Thoracic aorta (tissue), 2 donors: ENCODE results near the gene TRIM8. TPM values are rescaled to one million over a fixed set of nuclear protein-coding genes. Genes with fewer than 3 reads are reported as not detected.

Experiments
- ATAC-seq: fragments of 150-250 bp; one replicate; pipeline ENCODE4 v1.8.0; 2017; ENCODE audit warnings: low read depth; ENCODE audit not compliant: insufficient number of reproducible peaks, low FRiP score
- DNase-seq: peaks from one replicate; pipeline ENCODE4 v3.0.0-alpha.2; 2020; ENCODE audit warnings: low spot score
- H3K27ac ChIP-seq, 2 donors: fragments of 200-600 bp; sonication (generic); 1 replicate in 1 of 2; 2 replicates in 1 of 2; pipeline ENCODE4 v1.5.1; 2016; ENCODE audit warnings: mild to moderate bottlenecking in 2 of 2, moderate library complexity in 2 of 2
- H3K27me3 ChIP-seq: fragments of 200-600 bp; sonication (generic); replicated peaks from 2 replicates; pipeline ENCODE4 v1.6.0; 2016; ENCODE audit warnings: mild to moderate bottlenecking; ENCODE audit not compliant: insufficient read depth
- H3K36me3 ChIP-seq: fragments of 200-600 bp; sonication (generic); one replicate; pipeline ENCODE4 v1.5.1; 2016
- H3K4me1 ChIP-seq, 2 donors: fragments of 200-600 bp; sonication (generic); 1 replicate in 1 of 2; 2 replicates in 1 of 2; pipeline versions ENCODE4 v1.5.1 to v1.6.0; 2016; ENCODE audit warnings: low read depth in 2 of 2, mild to moderate bottlenecking in 1 of 2; ENCODE audit not compliant: control insufficient read depth in 1 of 2
- H3K4me3 ChIP-seq: fragments of 200-600 bp; sonication (generic); 2 replicates; pipeline ENCODE4 v1.5.1; 2016; ENCODE audit warnings: mild to moderate bottlenecking
- H3K9me3 ChIP-seq: fragments of 200-600 bp; sonication (generic); 2 replicates; pipeline ENCODE4 v1.5.1; 2016
- total RNA-seq, 2 donors: library from RNA; depleted of rRNA; stranded (reverse); fragments of >200 nt; gene quantifications; one replicate each; pipeline versions ENCODE4 v1.1.0 to v1.2.3, GENCODE V29; 2016
- TF ChIP-seq, protein P1 (sequence below): fragments of 200-600 bp; sonication (generic); IDR thresholded peaks from one replicate; pipeline ENCODE4 v1.5.1; 2019; ENCODE audit warnings: antibody characterized with exemption

The TRIM8 gene
- total RNA-seq, 2 donors from 2014 or later = 154 to 192 TPM

DNA sequence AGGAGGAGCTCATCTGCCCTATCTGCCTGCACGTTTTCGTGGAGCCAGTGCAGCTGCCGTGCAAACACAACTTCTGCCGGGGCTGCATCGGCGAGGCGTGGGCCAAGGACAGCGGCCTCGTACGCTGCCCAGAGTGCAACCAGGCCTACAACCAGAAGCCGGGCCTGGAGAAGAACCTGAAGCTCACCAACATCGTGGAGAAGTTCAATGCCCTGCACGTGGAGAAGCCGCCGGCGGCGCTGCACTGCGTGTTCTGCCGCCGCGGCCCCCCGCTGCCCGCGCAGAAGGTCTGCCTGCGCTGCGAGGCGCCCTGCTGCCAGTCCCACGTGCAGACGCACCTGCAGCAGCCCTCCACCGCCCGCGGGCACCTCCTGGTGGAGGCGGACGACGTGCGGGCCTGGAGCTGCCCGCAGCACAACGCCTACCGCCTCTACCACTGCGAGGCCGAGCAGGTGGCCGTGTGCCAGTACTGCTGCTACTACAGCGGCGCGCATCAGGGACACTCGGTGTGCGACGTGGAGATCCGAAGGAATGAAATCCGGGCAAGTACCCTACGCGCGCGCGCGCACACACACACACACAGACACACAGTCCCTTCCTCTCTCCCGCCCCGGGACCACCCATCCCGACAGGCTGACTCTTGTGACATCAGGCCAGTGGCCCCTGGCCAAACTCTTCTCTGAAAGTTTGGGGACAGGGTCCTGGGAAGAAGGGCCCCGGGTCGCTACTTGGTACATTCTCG lies 538 bp downstream of the TRIM8 start:
- Histone ChIP-seq H3K9me3 (no peaks in the 10 kb centered on the region), H3K27ac (peak overlapping the region; percentile 99 to 100), H3K27me3 (no peaks in the 10 kb centered on the region), H3K36me3 (no peaks in the 10 kb centered on the region), H3K4me1 (peaks cover 35 to 36% of the 10 kb centered on the region in 2 donors), H3K4me3 (peak overlapping the region; percentile 96)
- ATAC-seq (peak; percentile 2), DNase-seq (no peak)
- TF ChIP-seq, protein P1, sequence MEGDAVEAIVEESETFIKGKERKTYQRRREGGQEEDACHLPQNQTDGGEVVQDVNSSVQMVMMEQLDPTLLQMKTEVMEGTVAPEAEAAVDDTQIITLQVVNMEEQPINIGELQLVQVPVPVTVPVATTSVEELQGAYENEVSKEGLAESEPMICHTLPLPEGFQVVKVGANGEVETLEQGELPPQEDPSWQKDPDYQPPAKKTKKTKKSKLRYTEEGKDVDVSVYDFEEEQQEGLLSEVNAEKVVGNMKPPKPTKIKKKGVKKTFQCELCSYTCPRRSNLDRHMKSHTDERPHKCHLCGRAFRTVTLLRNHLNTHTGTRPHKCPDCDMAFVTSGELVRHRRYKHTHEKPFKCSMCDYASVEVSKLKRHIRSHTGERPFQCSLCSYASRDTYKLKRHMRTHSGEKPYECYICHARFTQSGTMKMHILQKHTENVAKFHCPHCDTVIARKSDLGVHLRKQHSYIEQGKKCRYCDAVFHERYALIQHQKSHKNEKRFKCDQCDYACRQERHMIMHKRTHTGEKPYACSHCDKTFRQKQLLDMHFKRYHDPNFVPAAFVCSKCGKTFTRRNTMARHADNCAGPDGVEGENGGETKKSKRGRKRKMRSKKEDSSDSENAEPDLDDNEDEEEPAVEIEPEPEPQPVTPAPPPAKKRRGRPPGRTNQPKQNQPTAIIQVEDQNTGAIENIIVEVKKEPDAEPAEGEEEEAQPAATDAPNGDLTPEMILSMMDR = peak; percentile 65

DNA sequence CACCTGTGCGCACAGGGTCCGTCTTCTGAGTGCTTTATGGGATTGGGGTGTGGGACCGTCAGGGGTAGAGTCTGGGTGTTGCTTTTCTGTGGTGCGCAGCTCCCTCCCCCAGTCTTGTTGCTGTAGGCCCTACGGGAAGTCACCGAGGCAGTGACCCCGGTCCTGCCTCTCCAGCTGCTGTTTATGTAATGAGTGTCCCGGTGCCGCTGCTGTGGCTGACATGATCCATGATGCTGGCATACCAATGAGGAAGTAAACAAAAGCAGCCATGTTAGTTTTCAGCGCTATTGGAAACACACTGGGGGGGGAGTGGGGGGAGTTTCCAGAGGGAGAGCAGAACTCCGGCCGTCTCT lies 1.1 kb downstream of the TRIM8 start:
- TF ChIP-seq, protein P1 = no peak
- Histone ChIP-seq H3K27me3 (no peaks in the 10 kb centered on the region), H3K4me3 (peak overlapping the region; percentile 96), H3K36me3 (no peaks in the 10 kb centered on the region), H3K4me1 (peaks cover 41% of the 10 kb centered on the region in 2 donors), H3K27ac (peak overlapping the region; percentile 99 to 100), H3K9me3 (no peaks in the 10 kb centered on the region)
- peak; percentile 61 for DNase-seq
- ATAC-seq = peak; percentile 3

DNA sequence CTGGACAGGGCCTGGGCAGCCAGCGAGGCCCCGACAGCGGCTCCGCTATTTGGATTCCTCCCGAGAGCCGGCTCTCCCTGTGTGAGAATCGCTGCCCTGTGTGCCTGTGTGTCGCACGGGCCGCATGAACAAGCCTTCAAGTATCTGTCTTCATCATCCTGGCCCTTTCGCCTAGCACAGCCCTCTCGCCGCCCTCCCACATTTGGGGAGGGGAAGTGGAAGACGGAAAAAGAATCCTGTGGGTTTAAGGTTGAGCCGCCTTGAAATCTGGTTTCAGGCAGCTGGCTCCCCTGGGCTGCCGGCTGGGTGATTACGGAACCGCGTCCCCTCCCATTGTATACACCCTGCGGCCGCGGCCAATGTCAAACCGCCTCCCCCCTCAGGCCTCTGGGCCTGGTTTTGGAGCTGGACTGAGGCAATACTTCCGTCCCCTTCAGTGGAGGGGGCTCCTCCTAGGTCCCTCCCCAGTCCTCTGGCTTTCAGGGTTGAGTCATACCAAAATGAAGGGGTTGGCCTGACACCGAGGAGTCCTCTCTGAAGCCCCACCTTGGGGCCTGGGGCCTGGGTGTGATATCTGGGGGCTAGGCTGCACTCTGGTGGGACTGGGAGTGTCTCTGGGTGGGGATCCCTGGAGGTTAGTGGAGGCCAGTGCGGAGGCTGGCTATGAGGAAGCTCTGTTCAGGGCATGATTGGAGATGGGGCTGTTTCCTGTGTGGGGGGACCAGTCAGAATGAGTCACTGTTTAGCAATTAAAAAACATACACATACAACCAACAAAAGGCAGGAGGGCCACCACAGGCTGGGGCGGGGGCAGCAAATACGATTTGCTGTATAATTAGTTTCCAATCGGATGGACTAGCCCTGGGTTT lies 1.7 kb downstream of the TRIM8 start:
- no peaks in the 10 kb centered on the region for H3K27me3 ChIP-seq
- peak overlapping the region; percentile 99 to 100 for H3K27ac ChIP-seq
- peak; percentile 25 for ATAC-seq

DNA sequence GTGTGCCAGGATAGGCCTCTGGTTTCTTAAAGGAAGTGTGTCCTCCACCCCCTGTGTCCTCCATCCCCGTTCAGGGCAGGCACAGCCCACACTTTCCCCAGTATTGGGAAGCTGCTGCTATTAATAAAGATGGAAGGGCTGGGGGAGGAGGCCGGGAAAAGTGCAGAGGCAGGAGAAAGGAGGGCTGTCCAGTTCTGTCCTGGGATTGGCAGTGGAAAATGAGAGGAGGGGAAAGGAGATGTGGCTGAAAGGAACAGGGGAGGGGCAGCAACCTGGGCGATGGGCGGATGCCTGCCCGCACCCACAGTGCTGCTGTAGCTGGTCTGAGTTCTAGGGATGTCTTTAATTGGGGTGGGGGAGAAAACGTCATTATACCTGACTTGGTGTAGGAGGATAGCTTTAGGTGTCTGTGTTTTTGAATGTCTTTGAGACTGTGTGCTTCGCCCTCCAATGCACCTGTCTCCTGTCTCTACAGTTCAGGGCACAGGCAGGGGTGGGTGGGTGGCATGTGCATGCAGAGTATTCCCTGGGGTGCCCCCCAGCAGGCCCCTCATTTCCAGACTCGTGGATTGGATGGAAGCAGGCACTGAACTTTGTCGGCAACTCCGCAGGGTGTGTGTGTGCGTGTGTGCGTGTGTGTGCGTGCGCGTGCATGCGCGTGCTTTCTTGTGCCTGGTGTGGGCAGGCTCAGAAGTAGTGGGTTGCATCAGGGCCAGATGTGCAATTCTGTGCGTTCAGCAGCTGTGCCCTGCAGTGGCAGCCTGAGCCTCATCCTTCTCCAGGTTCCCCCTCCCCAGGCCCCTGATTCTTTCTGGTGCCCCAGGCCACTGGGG lies 2.5 kb downstream of the TRIM8 start:
- Histone ChIP-seq H3K4me1 (peaks cover 44 to 56% of the 10 kb centered on the region in 2 donors), H3K4me3 (peak overlapping the region; percentile 96), H3K27ac (peak overlapping the region; percentile 99 to 100), H3K36me3 (peaks cover 3% of the 10 kb centered on the region), H3K27me3 (no peaks in the 10 kb centered on the region), H3K9me3 (no peaks in the 10 kb centered on the region)
- DNase-seq = no peak
- no peak for ATAC-seq
- TF ChIP-seq, protein P1 = no peak

More for the DNA sequence above, 1.7 kb downstream of the TRIM8 start:
- Histone ChIP-seq H3K36me3 (no peaks in the 10 kb centered on the region), H3K4me1 (peaks cover 43 to 48% of the 10 kb centered on the region in 2 donors), H3K4me3 (peak overlapping the region; percentile 96), H3K9me3 (no peaks in the 10 kb centered on the region)
- peak; percentile 68 for DNase-seq
- TF ChIP-seq, protein P1 = no peak
